Choroid plexus epithelial cell (primary cell): Measurements from ENCODE around the gene CELF4.

Experiments
- DNase-seq: peaks from one replicate; pipeline ENCODE4 v3.0.0-alpha.2; 2010; ENCODE audit warnings: low read depth
- H3K4me3 ChIP-seq: 2 replicates; pipeline ENCODE4 v1.5.1; 2011; ENCODE audit warnings: low read depth, mild to moderate bottlenecking, control low read depth, low read length, moderate library complexity
- TF ChIP-seq, protein P1 (sequence below): conservative IDR thresholded peaks from 2 replicates; pipeline ENCODE4 v1.5.1; 2011; ENCODE audit warnings: low read depth, mild to moderate bottlenecking, control low read depth, inconsistent platforms, low read length, moderate library complexity

CELF4 gene

DNA sequence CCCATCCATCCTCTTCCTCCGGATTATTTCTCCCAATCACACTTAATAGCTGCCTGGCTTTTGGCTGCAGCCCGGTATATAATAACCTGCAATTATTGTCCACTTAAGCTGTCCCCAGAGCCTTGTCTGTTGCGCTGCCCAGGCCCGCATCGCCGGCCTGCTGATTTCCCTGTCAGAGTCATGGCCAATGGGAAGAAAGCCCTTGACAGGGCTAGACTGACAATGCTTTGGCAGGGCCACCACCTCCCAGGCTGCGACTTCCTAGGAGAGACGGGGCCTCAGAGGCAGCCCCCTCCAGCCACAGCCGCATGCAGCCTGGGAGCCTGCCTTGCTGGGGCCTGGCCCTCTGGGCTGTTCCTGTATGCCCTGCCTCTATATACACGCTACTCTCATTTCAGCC is 10.0 kb upstream of the CELF4 start:
- DNase-seq = no peak
- no peak overlapping the region for H3K4me3 ChIP-seq
- TF ChIP-seq, protein P1, sequence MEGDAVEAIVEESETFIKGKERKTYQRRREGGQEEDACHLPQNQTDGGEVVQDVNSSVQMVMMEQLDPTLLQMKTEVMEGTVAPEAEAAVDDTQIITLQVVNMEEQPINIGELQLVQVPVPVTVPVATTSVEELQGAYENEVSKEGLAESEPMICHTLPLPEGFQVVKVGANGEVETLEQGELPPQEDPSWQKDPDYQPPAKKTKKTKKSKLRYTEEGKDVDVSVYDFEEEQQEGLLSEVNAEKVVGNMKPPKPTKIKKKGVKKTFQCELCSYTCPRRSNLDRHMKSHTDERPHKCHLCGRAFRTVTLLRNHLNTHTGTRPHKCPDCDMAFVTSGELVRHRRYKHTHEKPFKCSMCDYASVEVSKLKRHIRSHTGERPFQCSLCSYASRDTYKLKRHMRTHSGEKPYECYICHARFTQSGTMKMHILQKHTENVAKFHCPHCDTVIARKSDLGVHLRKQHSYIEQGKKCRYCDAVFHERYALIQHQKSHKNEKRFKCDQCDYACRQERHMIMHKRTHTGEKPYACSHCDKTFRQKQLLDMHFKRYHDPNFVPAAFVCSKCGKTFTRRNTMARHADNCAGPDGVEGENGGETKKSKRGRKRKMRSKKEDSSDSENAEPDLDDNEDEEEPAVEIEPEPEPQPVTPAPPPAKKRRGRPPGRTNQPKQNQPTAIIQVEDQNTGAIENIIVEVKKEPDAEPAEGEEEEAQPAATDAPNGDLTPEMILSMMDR = no peak

DNA sequence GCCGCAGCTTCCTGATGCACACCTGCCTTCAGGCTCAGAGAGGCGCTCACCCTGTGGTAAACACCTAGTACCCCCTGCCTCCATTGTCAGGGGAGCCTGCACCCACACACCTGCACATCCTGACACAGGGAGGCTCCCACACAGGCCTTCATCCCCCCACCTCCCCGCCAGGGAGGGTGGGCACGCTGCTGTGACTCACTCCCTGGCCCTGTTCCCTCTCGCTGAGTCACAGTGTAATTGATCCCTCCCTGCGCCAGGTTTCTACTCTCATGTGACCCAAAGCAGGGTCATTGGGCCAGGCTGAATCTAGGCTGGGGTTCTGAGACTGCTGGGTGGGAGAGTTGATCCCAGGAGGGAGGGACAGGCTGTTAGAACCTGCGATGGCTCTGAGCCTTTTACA is 8.5 kb upstream of the CELF4 start:
- H3K4me3 ChIP-seq = no peak overlapping the region
- TF ChIP-seq, protein P1 = no peak
- DNase-seq = no peak

GRCh38 chr18:37572736-37573135 is 7.1 kb upstream of the CELF4 start:
- H3K4me3 ChIP-seq = no peak overlapping the region
- TF ChIP-seq, protein P1 = no peak
- DNase-seq = no peak

GRCh38 chr18:37571266-37571665 is 5.7 kb upstream of the CELF4 start:
- TF ChIP-seq, protein P1 = no peak
- no peak for DNase-seq
- H3K4me3 ChIP-seq = no peak overlapping the region

DNA sequence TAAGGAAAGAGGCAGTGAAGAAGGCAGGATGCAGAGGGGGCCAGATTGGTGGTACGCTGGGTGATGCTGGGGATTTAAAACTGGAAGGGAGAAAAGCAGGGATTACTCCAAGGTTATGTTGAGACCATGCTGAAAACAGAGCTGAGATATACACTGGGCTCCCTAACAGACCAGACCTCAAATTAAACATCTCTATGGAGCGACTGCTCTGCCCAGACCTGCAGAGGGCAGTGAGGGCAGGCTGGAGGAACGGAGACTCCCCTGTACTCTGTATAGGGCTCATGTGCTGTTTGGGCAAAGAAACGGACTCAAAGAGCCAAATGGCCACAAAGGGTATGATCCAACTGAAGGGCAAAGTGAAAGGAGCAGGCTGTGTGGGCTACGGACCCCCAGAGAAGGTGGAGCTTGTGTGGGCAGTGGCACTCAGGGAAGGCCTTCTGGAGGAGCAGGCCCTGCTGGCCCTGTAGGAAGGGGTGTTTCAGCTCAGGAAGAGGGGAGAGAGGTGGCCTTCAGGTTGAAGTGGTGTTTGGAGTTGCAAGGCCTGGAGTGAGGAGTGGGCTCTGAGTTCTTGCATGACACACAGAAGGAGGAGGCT is 4.8 kb upstream of the CELF4 start:
- DNase-seq = no peak
- TF ChIP-seq, protein P1 = no peak
- no peak overlapping the region for H3K4me3 ChIP-seq

DNA sequence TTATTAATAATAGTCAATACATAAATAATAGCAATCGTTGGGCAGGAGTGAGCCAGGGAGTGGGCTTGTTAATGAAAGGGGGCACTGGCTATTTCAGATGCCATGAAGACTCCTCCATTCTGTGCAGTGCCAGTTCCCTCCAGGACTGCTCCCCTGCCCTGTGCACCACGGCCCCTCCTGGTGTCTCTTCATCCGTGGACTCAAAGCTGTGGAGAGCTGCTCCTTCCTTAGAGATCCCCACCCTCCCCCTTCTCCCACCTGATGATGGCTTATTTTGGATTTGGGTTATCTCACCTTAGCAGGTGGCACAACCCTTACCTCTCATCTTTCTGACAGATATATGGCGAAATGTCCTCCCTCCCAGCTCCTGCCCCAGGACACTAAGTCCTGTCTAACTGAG is 3.1 kb upstream of the CELF4 start:
- TF ChIP-seq, protein P1 = no peak
- H3K4me3 ChIP-seq = no peak overlapping the region
- DNase-seq = no peak

DNA sequence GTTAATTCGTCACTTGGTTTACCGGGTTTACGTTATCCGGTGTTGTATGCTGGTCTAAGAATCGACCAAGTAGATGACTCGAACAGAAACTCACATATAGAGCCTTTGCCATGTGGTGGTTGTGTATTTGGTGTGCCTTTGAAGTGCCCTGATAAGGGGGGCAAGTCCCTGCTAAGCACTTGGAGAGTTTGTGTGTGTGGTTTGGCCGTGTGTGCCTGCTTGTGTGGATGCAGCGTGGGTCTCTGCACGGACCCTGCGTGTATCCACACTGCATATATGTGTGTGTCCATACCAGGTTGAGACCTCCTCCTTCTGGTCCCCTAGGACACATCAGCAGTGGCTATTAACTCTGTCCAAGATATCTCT is 2.4 kb upstream of the CELF4 start:
- H3K4me3 ChIP-seq = no peak overlapping the region
- TF ChIP-seq, protein P1 = no peak

More for the DNA sequence above, 2.4 kb upstream of the CELF4 start:
- no peak for DNase-seq
